ENCODE data around the gene CEP250. TPM values are rescaled to one million over a fixed set of nuclear protein-coding genes. Genes with fewer than 3 reads are reported as not detected.

CEP250 gene
- total RNA-seq, 1 donor from 2014 or later: 17.0 TPM

- Histone ChIP-seq H3K4me3 (no peak overlapping the region), H3K36me3 (peaks cover 56 to 82% of the 10 kb centered on the region in 2 donors), H3K4me1 (no peaks in the 10 kb centered on the region), H3K9me3 (no peaks in the 10 kb centered on the region), H3K27ac (no peak overlapping the region), H3K27me3 (no peaks in the 10 kb centered on the region)
- DNase-seq (ENCODE audit: low spot score in 2 of 2): no peak
- TF ChIP-seq CTCF (IDR thresholded peaks at IDR 0.05): no peak
- intact Hi-C loops (cut with DNase I): no loop called here
Observed at GRCh38 chr20:35503841-35504561, 48.6 kb downstream of the CEP250 start.

GRCh38 chr20:35504751-35505150, 49.4 kb downstream of the CEP250 start:
- Histone ChIP-seq H3K4me3 (no peak overlapping the region), H3K36me3 (peaks cover 63 to 82% of the 10 kb centered on the region in 2 donors), H3K9me3 (no peaks in the 10 kb centered on the region), H3K27me3 (no peaks in the 10 kb centered on the region), H3K27ac (no peak overlapping the region), H3K4me1 (no peaks in the 10 kb centered on the region)
- DNase-seq (ENCODE audit: low spot score in 2 of 2): no peak
- no peak for TF ChIP-seq CTCF (IDR thresholded peaks at IDR 0.05)
- intact Hi-C loops (cut with DNase I): no loop called here

- no peak overlapping the region for H3K4me3 ChIP-seq
- peaks cover 66 to 86% of the 10 kb centered on the region in 2 donors for H3K36me3 ChIP-seq
- H3K9me3 ChIP-seq: no peaks in the 10 kb centered on the region
- H3K27me3 ChIP-seq: no peaks in the 10 kb centered on the region
- H3K27ac ChIP-seq: no peak overlapping the region
- TF ChIP-seq CTCF (IDR thresholded peaks at IDR 0.05): no peak
- H3K4me1 ChIP-seq: no peaks in the 10 kb centered on the region
- intact Hi-C loops (cut with DNase I): no loop called here
- no peak for DNase-seq (ENCODE audit: low spot score in 2 of 2)
Observed at GRCh38 chr20:35506179-35506578, 50.8 kb downstream of the CEP250 start.

GRCh38 chr20:35506872-35507638, 51.7 kb downstream of the CEP250 start:
- DNase-seq (ENCODE audit: low spot score in 2 of 2): no peak
- Histone ChIP-seq H3K4me3 (no peak overlapping the region), H3K27me3 (no peaks in the 10 kb centered on the region), H3K4me1 (no peaks in the 10 kb centered on the region), H3K9me3 (no peaks in the 10 kb centered on the region), H3K36me3 (peaks cover 68 to 86% of the 10 kb centered on the region in 2 donors), H3K27ac (no peak overlapping the region)
- intact Hi-C loops (cut with DNase I): no loop called here
- no peak for TF ChIP-seq CTCF (IDR thresholded peaks at IDR 0.05)

- peaks cover 58 to 80% of the 10 kb centered on the region in 2 donors for H3K36me3 ChIP-seq
- no peak overlapping the region for H3K27ac ChIP-seq
- DNase-seq (ENCODE audit: low spot score in 2 of 2): no peak
- H3K4me3 ChIP-seq: no peak overlapping the region
- no peaks in the 10 kb centered on the region for H3K4me1 ChIP-seq
- no peaks in the 10 kb centered on the region for H3K27me3 ChIP-seq
- no peak for TF ChIP-seq CTCF (IDR thresholded peaks at IDR 0.05)
- intact Hi-C loops (cut with DNase I): no loop called here
- no peaks in the 10 kb centered on the region for H3K9me3 ChIP-seq
Observed at GRCh38 chr20:35508493-35509218, 53.3 kb downstream of the CEP250 start.
